B cell (primary cell): ENCODE measurements around the gene ADRM1. TPM values are rescaled to one million over a fixed set of nuclear protein-coding genes. Genes with fewer than 3 reads are reported as not detected.
A peak's percentile ranks its signal among the peaks of the same experiment; 100 is the strongest.

Experiments used
- ATAC-seq: fragments of 200-7000 bp; cut with Tn5 transposase; one replicate; pipeline ENCODE4 v1.10.0; 2021; ENCODE audit warnings: low read depth, mild to moderate bottlenecking, moderate number of reproducible peaks, moderate library complexity
- CTCF ChIA-PET: fragments of 350-600 bp; sonication (Branson Sonifier 250); formaldehyde crosslinking; loops from one replicate; lab custom pipeline; 2021; ENCODE audit warnings: antibody characterized with exemption, inconsistent platforms; lab: Charles Lee
- POLR2A ChIA-PET: fragments of 350-600 bp; sonication (Branson Sonifier 250); formaldehyde crosslinking; loops from one replicate; lab custom pipeline; 2021; ENCODE audit warnings: antibody characterized with exemption; lab: Charles Lee
- DNase-seq: peaks from one replicate; pipeline ENCODE4 v3.0.0; 2013
- H2AFZ ChIP-seq: 2 replicates; pipeline ENCODE4 v1.6.1; 2012; ENCODE audit warnings: mild to moderate bottlenecking, low read depth, low read length; ENCODE audit not compliant: insufficient read depth, poor library complexity, severe bottlenecking
- H3K27ac ChIP-seq, 2 donors: 1 replicate in 1 of 2; 2 replicates in 1 of 2; pipeline ENCODE4 v1.5.1; 2012 to 2013; ENCODE audit warnings: low read length in 2 of 2, mild to moderate bottlenecking in 2 of 2, moderate library complexity in 1 of 2
- H3K27me3 ChIP-seq, 4 experiments: fragments of 200-600 bp in 1 of 4; sonication (generic) in 1 of 4; replicated peaks in 1 of 4; 1 replicate in 2 of 4; 2 replicates in 2 of 4; pipeline versions ENCODE4 v1.6.1 to v1.7.0; 2013 to 2016; ENCODE audit warnings: low read length in 3 of 4, mild to moderate bottlenecking in 2 of 4, mixed read lengths in 1 of 4, moderate library complexity in 1 of 4; ENCODE audit not compliant: insufficient read depth in 4 of 4, control insufficient read depth in 3 of 4; ENCODE audit errors: control extremely low read depth in 1 of 4
- H3K36me3 ChIP-seq, 2 experiments: replicated peaks in 1 of 2; 1 replicate in 1 of 2; 2 replicates in 1 of 2; pipeline versions ENCODE4 v1.6.1 to v1.7.1; 2013; ENCODE audit warnings: low read length in 1 of 2; ENCODE audit not compliant: insufficient read depth in 2 of 2, control insufficient read depth in 1 of 2; ENCODE audit errors: control extremely low read depth in 1 of 2, extremely low read depth in 1 of 2
- H3K4me1 ChIP-seq, 2 donors: fragments of 200-600 bp in 1 of 2; sonication (generic) in 1 of 2; 1 replicate in 1 of 2; 2 replicates in 1 of 2; pipeline versions ENCODE4 v1.5.1 to v1.6.1; 2013 to 2017; ENCODE audit warnings: low read length in 2 of 2; ENCODE audit not compliant: control insufficient read depth in 2 of 2, insufficient read depth in 2 of 2
- H3K4me2 ChIP-seq: replicated peaks from 2 replicates; pipeline ENCODE3; 2012; ENCODE audit warnings: mild to moderate bottlenecking, low read depth, low read length; ENCODE audit not compliant: poor library complexity, severe bottlenecking
- H3K4me3 ChIP-seq, 5 experiments: fragments of 200-600 bp in 1 of 5; sonication (generic) in 1 of 5; 1 replicate in 3 of 5; 2 replicates in 2 of 5; pipeline versions ENCODE4 v1.5.1 to v1.7.0; 2011 to 2016; ENCODE audit warnings: low read length in 4 of 5, mild to moderate bottlenecking in 4 of 5, low read depth in 2 of 5, control low read depth in 1 of 5, moderate library complexity in 1 of 5; ENCODE audit not compliant: insufficient read depth in 1 of 5; ENCODE audit errors: control extremely low read depth in 1 of 5, extremely low read depth in 1 of 5
- H3K79me2 ChIP-seq: fragments of 200-600 bp; sonication (generic); one replicate; pipeline ENCODE4 v1.6.0; 2016; ENCODE audit warnings: low read length; ENCODE audit not compliant: control insufficient read depth, insufficient read depth
- H3K9ac ChIP-seq: fragments of 200-600 bp; sonication (generic); 2 replicates; pipeline ENCODE4 v1.6.1; 2017; ENCODE audit warnings: mild to moderate bottlenecking, low read length, moderate library complexity
- H3K9me3 ChIP-seq, 3 donors: one replicate each; pipeline versions ENCODE4 v1.6.1 to v1.7.1; 2013; ENCODE audit warnings: low read length in 2 of 3; ENCODE audit not compliant: control insufficient read depth in 2 of 3, insufficient read depth in 1 of 3; ENCODE audit errors: control extremely low read depth in 1 of 3
- H4K20me1 ChIP-seq: 2 replicates; pipeline ENCODE4 v1.6.0; 2012; ENCODE audit warnings: mild to moderate bottlenecking, low read length; ENCODE audit not compliant: insufficient read depth, control insufficient read depth, poor library complexity, severe bottlenecking
- H3K27ac Mint-ChIP-seq: one replicate; pipeline ENCODE4 v1.8.0; 2021; ENCODE audit warnings: mixed read lengths
- H3K27me3 Mint-ChIP-seq: one replicate; pipeline ENCODE4 v1.8.0; 2021; ENCODE audit warnings: mixed read lengths
- H3K4me1 Mint-ChIP-seq: one replicate; pipeline ENCODE4 v1.8.0; 2021; ENCODE audit warnings: mixed read lengths
- H3K4me3 Mint-ChIP-seq: one replicate; pipeline ENCODE4 v1.8.0; 2021; ENCODE audit warnings: mixed read lengths
- H3K9me3 Mint-ChIP-seq: one replicate; pipeline ENCODE4 v1.8.0; 2022; ENCODE audit warnings: mixed read lengths; ENCODE audit not compliant: insufficient read depth
- EZH2 ChIP-seq: IDR thresholded peaks from 2 replicates; pipeline ENCODE4 v1.6.1; 2012; ENCODE audit warnings: borderline replicate concordance, low read depth, mild to moderate bottlenecking, moderate library complexity, low read length; ENCODE audit not compliant: insufficient read depth, poor library complexity, severe bottlenecking
- WGBS: methylation state at CpG from one replicate; pipeline ENCODE4 v1.1.5; 2013; ENCODE audit warnings: missing lambda C conversion rate; ENCODE audit not compliant: insufficient coverage; 5-methylcytosine and 5-hydroxymethylcytosine counted together
- intact Hi-C: fragments of 100-400 bp; cut with micrococcal nuclease; formaldehyde crosslinking; loops from one replicate; pipeline ENCODE4 v1.10.0; 2022
- polyA plus RNA-seq: library from polyadenylated mRNA; depleted of rRNA; stranded (reverse); fragments of >200 nt; gene quantifications from 2 replicates; pipeline ENCODE4 v1.2.3, GENCODE V29; 2012
- total RNA-seq, 2 donors: library from RNA; stranded (reverse); fragments of 120-200 nt in 1 of 2; gene quantifications; 1 replicate in 1 of 2; 2 replicates in 1 of 2; pipeline versions ENCODE4 v1.2.3 to v1.2.4, GENCODE V29; 2013 to 2022
- TF ChIP-seq, protein P1 (sequence below): fragments of 200-600 bp; IDR thresholded peaks from one replicate; pipeline ENCODE4 v1.8.0; 2022; ENCODE audit warnings: antibody characterized with exemption, mild to moderate bottlenecking

Gene ADRM1
- total and polyA plus RNA-seq, 2 donors (not counting 1 experiment from before 2014, with no cell fraction given), result 73.9 to 87.2 TPM

DNA sequence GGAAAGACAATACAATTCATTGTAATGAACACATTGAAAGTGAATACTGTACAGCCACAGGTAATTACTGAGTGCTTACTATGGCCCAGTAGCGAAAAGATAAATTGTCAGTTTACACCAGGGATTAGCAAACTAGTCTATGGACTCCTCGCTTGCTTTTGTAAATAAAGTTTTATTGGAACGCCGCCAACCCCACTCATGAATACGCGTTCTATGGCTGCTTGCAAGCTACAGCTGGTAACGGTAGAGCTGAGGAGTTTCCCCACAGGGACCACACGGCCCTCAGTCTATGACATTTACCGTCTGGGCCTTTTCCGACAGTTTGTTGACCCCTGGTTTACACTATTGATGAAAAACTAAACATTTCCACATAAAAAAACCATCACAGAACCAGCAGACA is 40.1 kb downstream of the ADRM1 start:
- Mint-ChIP-seq H3K4me1 (peaks cover 23% of the 10 kb centered on the region), H3K9me3 (no peaks in the 10 kb centered on the region), H3K27me3 (no peaks in the 10 kb centered on the region), H3K27ac (peak overlapping the region; percentile 3), H3K4me3 (no peak overlapping the region)
- ATAC-seq (no peak), DNase-seq (no peak)
- H4K20me1 ChIP-seq, result no peaks in the 10 kb centered on the region
- ChIA-PET CTCF (interaction anchor here (1.5 kb wide), 1 partner anchor 42 kb away, joined by 4 read pairs; no protein-coding TSS in a partner anchor), POLR2A (interaction anchor here (0.6 kb wide), 1 partner anchor 11 kb away, joined by 4 read pairs; no protein-coding TSS in a partner anchor)
- no peak overlapping the region for H3K27ac ChIP-seq
- intact Hi-C loops, result no loop called here
- no peaks in the 10 kb centered on the region for H3K27me3 ChIP-seq
- peaks cover 0 to 8% (median 0%) of the 10 kb centered on the region in 3 donors for H3K9me3 ChIP-seq
- TF ChIP-seq EZH2, result no peak
- TF ChIP-seq, protein P1, sequence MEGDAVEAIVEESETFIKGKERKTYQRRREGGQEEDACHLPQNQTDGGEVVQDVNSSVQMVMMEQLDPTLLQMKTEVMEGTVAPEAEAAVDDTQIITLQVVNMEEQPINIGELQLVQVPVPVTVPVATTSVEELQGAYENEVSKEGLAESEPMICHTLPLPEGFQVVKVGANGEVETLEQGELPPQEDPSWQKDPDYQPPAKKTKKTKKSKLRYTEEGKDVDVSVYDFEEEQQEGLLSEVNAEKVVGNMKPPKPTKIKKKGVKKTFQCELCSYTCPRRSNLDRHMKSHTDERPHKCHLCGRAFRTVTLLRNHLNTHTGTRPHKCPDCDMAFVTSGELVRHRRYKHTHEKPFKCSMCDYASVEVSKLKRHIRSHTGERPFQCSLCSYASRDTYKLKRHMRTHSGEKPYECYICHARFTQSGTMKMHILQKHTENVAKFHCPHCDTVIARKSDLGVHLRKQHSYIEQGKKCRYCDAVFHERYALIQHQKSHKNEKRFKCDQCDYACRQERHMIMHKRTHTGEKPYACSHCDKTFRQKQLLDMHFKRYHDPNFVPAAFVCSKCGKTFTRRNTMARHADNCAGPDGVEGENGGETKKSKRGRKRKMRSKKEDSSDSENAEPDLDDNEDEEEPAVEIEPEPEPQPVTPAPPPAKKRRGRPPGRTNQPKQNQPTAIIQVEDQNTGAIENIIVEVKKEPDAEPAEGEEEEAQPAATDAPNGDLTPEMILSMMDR, result no peak
- no peak overlapping the region for H2AFZ ChIP-seq
- H3K4me1 ChIP-seq, result peaks cover 24 to 29% of the 10 kb centered on the region in 2 donors
- H3K4me3 ChIP-seq, result no peak overlapping the region
- H3K9ac ChIP-seq, result no peak overlapping the region
- H3K36me3 ChIP-seq, result no peaks in the 10 kb centered on the region
- no peaks in the 10 kb centered on the region for H3K79me2 ChIP-seq
- H3K4me2 ChIP-seq, result no peak overlapping the region
- 96% methylated on average over 10 of the region's 10 CpGs for WGBS

- WGBS, result 100% methylated on average over 1 of the region's 5 CpGs
- no peak for ATAC-seq
- Mint-ChIP-seq H3K9me3 (peaks cover 3% of the 10 kb centered on the region), H3K4me1 (peaks cover 12% of the 10 kb centered on the region), H3K27ac (no peak overlapping the region), H3K4me3 (no peak overlapping the region), H3K27me3 (no peaks in the 10 kb centered on the region)
- ChIA-PET CTCF (interaction anchor here (1.4 kb wide), 1 partner anchor 38 kb away, joined by 5 read pairs; no protein-coding TSS in a partner anchor), POLR2A (interaction anchor here (0.6 kb wide), 1 partner anchor 11 kb away, joined by 5 read pairs; no protein-coding TSS in a partner anchor)
- no peaks in the 10 kb centered on the region for H3K27me3 ChIP-seq
- no peaks in the 10 kb centered on the region for H3K36me3 ChIP-seq
- no peaks in the 10 kb centered on the region for H3K9me3 ChIP-seq
- H2AFZ ChIP-seq, result no peak overlapping the region
- H3K4me3 ChIP-seq, result no peak overlapping the region
- no peaks in the 10 kb centered on the region for H4K20me1 ChIP-seq
- no peaks in the 10 kb centered on the region for H3K79me2 ChIP-seq
- peaks cover 12 to 17% of the 10 kb centered on the region in 2 donors for H3K4me1 ChIP-seq
- no peak overlapping the region for H3K4me2 ChIP-seq
- no peak overlapping the region for H3K9ac ChIP-seq
- intact Hi-C loops, result no loop called here
- H3K27ac ChIP-seq, result no peak overlapping the region
- DNase-seq, result no peak
- TF ChIP-seq EZH2, result no peak
Measured at GRCh38 chr20:62344092-62344491, 41.3 kb downstream of the ADRM1 start.
